Measurements from ENCODE around the gene MACROH2A1.

Gene MACROH2A1

GRCh38 chr5:135341016-135341666 is 57.9 kb downstream of the MACROH2A1 start:
- ATAC-seq, result no peak

GRCh38 chr5:135340568-135340967 is 58.5 kb downstream of the MACROH2A1 start:
- no peak for ATAC-seq
- TF ChIP-seq TOX (CRISPR knock-in tag; IDR thresholded peaks at IDR 0.05; ENCODE audit: borderline replicate concordance), result no peak
- peak; percentile 66; the same call in 1 of the 2 replicates for TF ChIP-seq TCF4 (CRISPR knock-in tag; IDR thresholded peaks at IDR 0.05; ENCODE audit: borderline replicate concordance)
- TF ChIP-seq OSR1 (CRISPR knock-in tag; IDR thresholded peaks at IDR 0.05), result no peak
- TF ChIP-seq ZFP30 (CRISPR knock-in tag; IDR thresholded peaks at IDR 0.05), result no peak
- no peak for TF ChIP-seq RARB (CRISPR knock-in tag; IDR thresholded peaks at IDR 0.05)
- no peak for TF ChIP-seq ZNF565 (CRISPR knock-in tag; conservative IDR thresholded peaks at IDR 0.05; ENCODE audit: low read depth)
- no peak for TF ChIP-seq CREB5 (CRISPR knock-in tag; IDR thresholded peaks at IDR 0.05; ENCODE audit: low read depth)
- TF ChIP-seq ZFP3 (CRISPR knock-in tag; IDR thresholded peaks at IDR 0.05), result no peak

More at GRCh38 chr5:135341016-135341666, 57.9 kb downstream of the MACROH2A1 start:
- TF ChIP-seq ARNTL (CRISPR knock-in tag; IDR thresholded peaks at IDR 0.05; ENCODE audit: borderline replicate concordance, low read depth) (no peak), CREB5 (CRISPR knock-in tag; IDR thresholded peaks at IDR 0.05; ENCODE audit: low read depth) (no peak)

- no peak for ATAC-seq
Observed at GRCh38 chr5:135339623-135340022, 59.4 kb downstream of the MACROH2A1 start.

More at GRCh38 chr5:135339623-135340022, 59.4 kb downstream of the MACROH2A1 start:
- TF ChIP-seq ZNF565 (CRISPR knock-in tag; conservative IDR thresholded peaks at IDR 0.05; ENCODE audit: low read depth) (no peak), OSR1 (CRISPR knock-in tag; IDR thresholded peaks at IDR 0.05) (no peak), ZC3H10 (CRISPR knock-in tag; IDR thresholded peaks at IDR 0.05) (no peak), PPARA (CRISPR knock-in tag; IDR thresholded peaks at IDR 0.05; ENCODE audit: borderline replicate concordance) (no peak), ZNF70 (CRISPR knock-in tag; IDR thresholded peaks at IDR 0.05) (no peak), CSDC2 (CRISPR knock-in tag; IDR thresholded peaks at IDR 0.05) (no peak), PATZ1 (CRISPR knock-in tag; IDR thresholded peaks at IDR 0.05; ENCODE audit: borderline replicate concordance) (no peak), CREB5 (CRISPR knock-in tag; IDR thresholded peaks at IDR 0.05; ENCODE audit: low read depth) (no peak), RARB (CRISPR knock-in tag; IDR thresholded peaks at IDR 0.05) (no peak), BACH2 (CRISPR knock-in tag; IDR thresholded peaks at IDR 0.05; ENCODE audit: borderline replicate concordance) (no peak), ZFP3 (CRISPR knock-in tag; IDR thresholded peaks at IDR 0.05) (no peak), SNAI2 (CRISPR knock-in tag; IDR thresholded peaks at IDR 0.05) (no peak), ISL1 (CRISPR knock-in tag; IDR thresholded peaks at IDR 0.05) (no peak)
- TF ChIP-seq, protein P1, sequence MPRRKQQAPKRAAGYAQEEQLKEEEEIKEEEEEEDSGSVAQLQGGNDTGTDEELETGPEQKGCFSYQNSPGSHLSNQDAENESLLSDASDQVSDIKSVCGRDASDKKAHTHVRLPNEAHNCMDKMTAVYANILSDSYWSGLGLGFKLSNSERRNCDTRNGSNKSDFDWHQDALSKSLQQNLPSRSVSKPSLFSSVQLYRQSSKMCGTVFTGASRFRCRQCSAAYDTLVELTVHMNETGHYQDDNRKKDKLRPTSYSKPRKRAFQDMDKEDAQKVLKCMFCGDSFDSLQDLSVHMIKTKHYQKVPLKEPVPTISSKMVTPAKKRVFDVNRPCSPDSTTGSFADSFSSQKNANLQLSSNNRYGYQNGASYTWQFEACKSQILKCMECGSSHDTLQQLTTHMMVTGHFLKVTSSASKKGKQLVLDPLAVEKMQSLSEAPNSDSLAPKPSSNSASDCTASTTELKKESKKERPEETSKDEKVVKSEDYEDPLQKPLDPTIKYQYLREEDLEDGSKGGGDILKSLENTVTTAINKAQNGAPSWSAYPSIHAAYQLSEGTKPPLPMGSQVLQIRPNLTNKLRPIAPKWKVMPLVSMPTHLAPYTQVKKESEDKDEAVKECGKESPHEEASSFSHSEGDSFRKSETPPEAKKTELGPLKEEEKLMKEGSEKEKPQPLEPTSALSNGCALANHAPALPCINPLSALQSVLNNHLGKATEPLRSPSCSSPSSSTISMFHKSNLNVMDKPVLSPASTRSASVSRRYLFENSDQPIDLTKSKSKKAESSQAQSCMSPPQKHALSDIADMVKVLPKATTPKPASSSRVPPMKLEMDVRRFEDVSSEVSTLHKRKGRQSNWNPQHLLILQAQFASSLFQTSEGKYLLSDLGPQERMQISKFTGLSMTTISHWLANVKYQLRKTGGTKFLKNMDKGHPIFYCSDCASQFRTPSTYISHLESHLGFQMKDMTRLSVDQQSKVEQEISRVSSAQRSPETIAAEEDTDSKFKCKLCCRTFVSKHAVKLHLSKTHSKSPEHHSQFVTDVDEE (CRISPR knock-in tag; IDR thresholded peaks at IDR 0.05), result no peak

All from SK-N-SH treated with all-trans-retinoic acid at 6 μM for 48 hours (cell line).